GM12874 (cell line): ENCODE data around the gene LGALS3BP.

Source experiments
- TF ChIP-seq, protein P1 (sequence below): IDR thresholded peaks from 2 replicates; pipeline ENCODE4 v1.5.1; 2011; ENCODE audit warnings: low read depth, mild to moderate bottlenecking, control low read depth, low read length, moderate library complexity; ENCODE audit not compliant: insufficient read depth

LGALS3BP gene

DNA sequence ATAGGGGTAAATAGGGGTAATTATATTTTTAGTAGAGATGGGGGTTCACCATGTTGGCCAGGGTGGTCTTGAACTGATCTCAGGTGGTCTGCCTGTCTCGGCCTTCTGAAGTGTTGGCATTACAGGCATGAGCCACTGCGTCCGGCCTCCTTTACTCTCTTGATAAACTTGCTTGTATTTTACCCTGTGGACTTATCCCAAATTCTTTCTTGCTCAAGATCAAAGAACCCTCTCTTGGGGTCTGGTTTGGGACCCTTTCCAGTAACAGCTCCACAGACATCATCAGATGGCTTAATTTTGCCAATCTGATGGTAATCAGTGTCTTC, 38.6 kb upstream of the LGALS3BP start:
- TF ChIP-seq, protein P1, sequence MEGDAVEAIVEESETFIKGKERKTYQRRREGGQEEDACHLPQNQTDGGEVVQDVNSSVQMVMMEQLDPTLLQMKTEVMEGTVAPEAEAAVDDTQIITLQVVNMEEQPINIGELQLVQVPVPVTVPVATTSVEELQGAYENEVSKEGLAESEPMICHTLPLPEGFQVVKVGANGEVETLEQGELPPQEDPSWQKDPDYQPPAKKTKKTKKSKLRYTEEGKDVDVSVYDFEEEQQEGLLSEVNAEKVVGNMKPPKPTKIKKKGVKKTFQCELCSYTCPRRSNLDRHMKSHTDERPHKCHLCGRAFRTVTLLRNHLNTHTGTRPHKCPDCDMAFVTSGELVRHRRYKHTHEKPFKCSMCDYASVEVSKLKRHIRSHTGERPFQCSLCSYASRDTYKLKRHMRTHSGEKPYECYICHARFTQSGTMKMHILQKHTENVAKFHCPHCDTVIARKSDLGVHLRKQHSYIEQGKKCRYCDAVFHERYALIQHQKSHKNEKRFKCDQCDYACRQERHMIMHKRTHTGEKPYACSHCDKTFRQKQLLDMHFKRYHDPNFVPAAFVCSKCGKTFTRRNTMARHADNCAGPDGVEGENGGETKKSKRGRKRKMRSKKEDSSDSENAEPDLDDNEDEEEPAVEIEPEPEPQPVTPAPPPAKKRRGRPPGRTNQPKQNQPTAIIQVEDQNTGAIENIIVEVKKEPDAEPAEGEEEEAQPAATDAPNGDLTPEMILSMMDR = no peak

DNA sequence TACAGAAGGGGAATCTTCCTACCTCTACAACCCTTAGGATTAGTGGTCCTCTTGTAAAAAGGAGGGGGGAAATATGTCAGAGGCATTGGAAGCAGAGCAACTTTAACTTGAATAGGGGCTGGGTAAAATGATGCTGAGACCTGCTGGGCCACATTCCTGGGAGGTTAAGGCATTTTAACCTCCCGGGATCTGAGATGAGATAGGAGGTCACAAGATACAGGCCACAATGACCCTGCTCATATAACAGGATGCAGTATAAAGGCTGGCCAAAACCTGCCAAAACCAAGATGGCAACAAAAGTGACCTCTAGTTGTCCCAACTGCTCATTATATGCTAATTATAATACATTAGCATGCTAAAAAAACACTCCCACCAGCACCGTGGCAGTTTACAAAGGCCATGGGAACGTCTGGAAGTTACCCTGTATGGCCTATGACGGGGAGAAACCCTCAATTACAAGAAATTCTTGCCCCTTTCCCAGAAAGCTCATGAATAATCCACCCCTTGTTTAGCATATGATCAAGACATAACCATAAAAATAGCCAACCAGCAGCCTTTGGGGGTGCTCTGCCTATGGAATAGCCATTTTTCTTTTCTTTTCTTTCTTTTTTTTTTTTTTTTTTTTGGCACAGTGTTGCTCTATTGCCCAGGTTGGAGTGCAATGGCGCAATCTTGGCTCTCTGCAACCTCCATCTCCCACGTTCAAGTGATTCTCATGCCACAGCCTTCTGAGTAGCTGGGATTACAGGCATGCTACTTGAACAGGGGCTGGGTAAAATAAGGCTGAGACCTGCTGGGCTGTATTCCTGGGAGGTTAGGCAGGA, 38.0 kb upstream of the LGALS3BP start:
- TF ChIP-seq, protein P1 = no peak

DNA sequence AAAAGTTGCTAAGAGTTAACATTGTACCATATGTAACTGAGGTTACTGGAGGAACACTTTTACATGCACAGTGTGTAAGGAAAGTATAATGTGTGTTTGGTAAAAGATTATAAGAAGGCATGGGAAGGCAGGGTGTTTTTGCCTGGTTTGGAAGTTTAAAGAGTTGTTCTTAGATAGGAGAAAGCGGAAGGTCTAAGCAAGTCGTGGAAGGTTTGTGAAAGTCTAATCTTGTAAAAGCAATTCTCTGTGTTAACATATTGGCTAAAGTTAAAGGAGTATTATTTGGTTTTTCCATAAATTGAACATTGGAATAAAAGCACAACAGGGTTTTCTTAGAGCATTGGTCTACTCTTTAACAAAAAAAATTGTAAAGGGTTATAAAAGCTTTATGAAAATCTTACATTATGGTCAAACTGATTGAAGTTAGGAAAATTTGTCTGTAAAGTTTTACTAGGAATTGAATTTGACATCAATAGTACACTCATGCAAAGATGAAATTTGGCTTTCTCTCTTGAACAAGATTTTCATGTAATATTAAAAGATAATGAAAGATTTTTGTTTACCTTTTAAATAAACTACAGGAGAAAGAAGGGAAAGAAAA, 34.5 kb upstream of the LGALS3BP start:
- TF ChIP-seq, protein P1 = no peak

DNA sequence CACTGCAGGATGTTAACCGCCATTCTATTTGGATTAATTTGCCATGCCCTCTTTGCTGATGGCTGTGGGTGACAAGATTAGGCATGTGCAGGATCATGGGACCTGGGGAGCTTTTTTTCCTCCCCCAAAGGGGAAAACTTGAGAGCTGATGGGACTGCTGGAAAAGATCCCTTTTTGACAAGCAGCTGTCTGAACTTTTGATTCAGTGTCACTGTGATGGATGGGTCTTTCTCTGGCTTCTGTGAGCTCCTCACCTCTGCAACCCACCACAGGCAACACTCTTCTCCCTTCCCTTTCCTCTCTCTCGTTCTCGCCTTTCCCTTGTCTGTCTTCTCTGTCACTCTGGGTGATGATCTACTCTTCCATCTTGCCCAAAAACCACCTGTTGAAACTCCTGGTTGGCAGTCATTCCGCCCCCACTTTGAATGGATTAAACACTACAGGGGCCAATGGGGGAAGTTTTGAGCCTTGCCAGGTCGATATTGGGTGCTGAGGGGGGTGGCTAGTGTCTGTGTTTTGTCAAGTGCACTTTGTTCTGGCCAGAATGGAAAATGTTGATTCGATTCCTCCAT, 32.9 kb upstream of the LGALS3BP start:
- TF ChIP-seq, protein P1 = no peak

DNA sequence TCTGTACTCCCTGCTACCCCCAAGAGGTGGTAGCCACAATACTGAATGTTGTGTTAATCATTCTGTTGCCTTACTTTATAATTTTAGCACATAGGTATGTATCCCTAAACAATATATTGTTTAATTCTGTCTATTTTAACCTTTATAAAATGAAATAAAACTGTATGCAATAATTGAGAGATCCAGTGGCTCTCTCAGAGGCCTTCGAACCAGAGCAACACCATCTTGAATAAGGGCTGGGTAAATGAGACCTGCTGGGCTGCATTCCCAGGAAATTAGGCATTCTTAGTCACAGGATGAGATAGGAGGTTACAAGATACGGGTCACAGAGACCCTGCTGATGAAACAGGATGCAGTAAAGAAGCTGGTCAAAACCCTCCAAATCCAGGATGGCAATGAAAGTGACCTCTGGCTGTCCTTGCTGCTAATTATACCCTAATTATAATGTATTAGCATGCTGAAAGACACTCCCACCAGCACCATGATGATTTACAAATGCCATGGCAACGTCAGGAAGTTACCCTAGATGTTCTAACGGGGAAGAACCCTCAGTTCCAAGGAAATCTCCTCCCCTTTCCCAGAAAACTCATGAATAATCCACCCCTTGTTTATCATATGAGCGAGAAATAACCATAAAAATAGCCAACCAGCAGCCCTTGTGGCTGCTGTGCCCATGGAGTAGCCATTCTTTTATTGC, 31.9 kb upstream of the LGALS3BP start:
- TF ChIP-seq, protein P1 = no peak

DNA sequence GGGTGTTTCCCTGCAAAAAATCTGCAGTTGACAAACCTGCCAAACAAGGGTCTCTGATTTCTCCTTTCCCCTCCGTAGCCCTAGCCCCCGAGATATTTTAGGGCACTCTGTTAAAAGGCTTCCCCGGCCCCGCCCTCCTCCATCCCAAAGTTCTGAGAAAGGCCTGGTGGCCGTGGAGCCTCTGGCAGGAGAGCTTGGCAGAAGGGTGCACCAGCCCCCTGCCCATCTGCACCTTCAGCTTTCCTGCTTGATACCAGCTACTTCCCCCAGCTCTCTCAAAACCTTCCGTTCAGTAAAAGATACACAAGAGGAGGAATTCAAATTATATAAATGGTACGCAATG, 30.6 kb upstream of the LGALS3BP start:
- TF ChIP-seq, protein P1 = no peak
